ENCODE measurements around the gene FAM76A.

DNA sequence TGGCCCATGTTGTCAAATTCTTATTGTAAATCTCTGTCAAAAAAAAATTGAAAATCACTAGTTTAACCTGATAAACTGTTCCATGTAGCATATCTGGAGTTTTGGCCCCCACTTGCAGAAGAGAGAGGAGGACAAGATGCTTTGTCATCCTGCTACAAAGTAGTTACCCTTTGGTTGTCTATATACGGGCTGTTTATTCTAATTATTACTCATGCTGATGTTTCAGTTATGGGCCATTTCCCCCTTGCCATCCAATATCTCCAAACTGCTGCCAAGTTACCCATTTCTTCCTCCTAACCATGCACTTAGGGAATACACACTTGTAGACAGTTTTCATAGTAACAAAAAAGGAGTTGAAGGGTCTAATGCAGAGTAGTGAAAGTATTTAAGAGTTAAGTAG, 69.8 kb downstream of the FAM76A start:
- TF ChIP-seq, protein P1, sequence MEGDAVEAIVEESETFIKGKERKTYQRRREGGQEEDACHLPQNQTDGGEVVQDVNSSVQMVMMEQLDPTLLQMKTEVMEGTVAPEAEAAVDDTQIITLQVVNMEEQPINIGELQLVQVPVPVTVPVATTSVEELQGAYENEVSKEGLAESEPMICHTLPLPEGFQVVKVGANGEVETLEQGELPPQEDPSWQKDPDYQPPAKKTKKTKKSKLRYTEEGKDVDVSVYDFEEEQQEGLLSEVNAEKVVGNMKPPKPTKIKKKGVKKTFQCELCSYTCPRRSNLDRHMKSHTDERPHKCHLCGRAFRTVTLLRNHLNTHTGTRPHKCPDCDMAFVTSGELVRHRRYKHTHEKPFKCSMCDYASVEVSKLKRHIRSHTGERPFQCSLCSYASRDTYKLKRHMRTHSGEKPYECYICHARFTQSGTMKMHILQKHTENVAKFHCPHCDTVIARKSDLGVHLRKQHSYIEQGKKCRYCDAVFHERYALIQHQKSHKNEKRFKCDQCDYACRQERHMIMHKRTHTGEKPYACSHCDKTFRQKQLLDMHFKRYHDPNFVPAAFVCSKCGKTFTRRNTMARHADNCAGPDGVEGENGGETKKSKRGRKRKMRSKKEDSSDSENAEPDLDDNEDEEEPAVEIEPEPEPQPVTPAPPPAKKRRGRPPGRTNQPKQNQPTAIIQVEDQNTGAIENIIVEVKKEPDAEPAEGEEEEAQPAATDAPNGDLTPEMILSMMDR (IDR thresholded peaks at IDR 0.05), result no peak
- TF ChIP-seq EP300 (IDR thresholded peaks at IDR 0.05), result no peak
